Measurements from ENCODE around the gene COG5. TPM values are rescaled to one million over a fixed set of nuclear protein-coding genes. Genes with fewer than 3 reads are reported as not detected.
A peak's percentile ranks its signal among the peaks of the same experiment; 100 is the strongest.

The COG5 gene
- total RNA-seq, 2 experiments from 2014 or later = 52.0 to 62.8 TPM

DNA sequence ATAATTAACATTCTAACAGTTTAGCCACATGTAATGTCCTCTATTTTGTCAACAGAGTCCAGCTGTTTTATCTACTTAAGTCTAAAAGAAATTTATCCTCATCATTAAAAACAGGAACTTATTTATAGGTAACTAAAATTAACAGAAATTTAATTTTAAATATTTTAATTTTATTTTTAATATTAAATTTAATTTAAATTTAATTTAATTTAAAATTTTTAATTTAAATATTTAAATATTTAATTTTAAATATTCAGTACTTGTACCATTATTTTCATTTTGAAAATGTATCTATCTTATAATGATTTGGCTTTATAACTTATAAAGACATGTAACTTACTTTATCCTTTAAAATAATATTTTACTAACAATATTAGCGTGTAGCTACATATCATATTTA lies 94.9 kb downstream of the COG5 start:
- H3K36me3 Mint-ChIP-seq (ENCODE audit: low read depth) = no peaks in the 10 kb centered on the region
- no peak overlapping the region for H3K4me3 Mint-ChIP-seq
- H3K27me3 Mint-ChIP-seq (ENCODE audit: low read depth) = no peaks in the 10 kb centered on the region
- intact Hi-C loops (cut with micrococcal nuclease) = loop anchor here (10.0 kb wide), 1 partner anchor 264 kb away; no protein-coding TSS in a partner anchor
- no peaks in the 10 kb centered on the region for H3K9me3 Mint-ChIP-seq
- H3K4me1 Mint-ChIP-seq (ENCODE audit: low read depth) = no peaks in the 10 kb centered on the region
- CTCF ChIA-PET = no interaction called here
- no peak overlapping the region for H3K27ac Mint-ChIP-seq
- DNase-seq = no peak

DNA sequence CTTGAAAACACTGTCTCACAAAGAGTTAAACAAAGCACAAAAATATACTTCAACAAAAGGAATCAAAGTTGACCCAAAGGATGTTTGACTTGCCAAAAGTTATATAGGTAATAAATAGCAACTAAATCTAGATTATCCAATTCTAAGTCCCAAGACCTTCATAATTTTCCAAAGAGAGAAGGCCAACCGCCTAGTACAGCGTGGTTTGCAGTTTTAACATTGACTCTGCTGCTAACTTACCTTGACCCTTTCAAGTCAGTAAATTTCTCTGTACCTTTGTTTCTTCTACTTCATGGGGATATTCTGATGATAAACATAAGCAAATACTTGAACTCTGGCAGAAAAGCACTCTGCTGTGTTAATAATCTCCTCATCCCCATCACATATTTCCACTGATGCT lies 95.7 kb downstream of the COG5 start:
- no peak overlapping the region for H3K27ac Mint-ChIP-seq
- intact Hi-C loops (cut with micrococcal nuclease) = loop anchor here (10.0 kb wide), 1 partner anchor 263 kb away; no protein-coding TSS in a partner anchor
- CTCF ChIA-PET = no interaction called here

DNA sequence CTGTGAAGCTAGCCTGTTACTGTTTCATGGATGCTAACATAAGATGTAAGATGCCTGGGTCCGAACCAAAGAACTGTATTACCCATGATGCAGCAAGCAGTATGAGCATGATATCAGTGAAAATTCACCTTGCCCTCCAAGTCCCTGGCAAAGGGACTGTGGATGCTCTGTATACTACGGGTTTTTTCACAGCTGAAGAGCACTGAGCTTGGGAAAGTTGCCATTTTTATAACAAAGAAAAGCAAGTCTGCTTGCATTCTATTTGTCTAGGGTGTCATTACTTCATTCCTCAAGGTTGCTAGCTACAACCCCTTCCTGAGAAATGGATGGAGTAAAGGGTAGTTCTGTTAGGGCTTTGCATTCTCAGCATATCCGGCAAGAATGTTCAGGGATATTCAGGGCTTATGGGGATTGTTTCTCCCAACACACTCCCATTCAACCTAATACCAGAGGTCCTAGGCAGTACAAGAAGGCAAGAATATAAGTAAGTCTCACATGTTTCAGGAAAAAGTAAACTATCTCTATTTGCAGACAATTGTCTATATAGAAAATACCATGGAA lies 99.0 kb downstream of the COG5 start:
- no peaks in the 10 kb centered on the region for H3K4me1 Mint-ChIP-seq (ENCODE audit: low read depth)
- no peaks in the 10 kb centered on the region for H3K36me3 Mint-ChIP-seq (ENCODE audit: low read depth)
- no peaks in the 10 kb centered on the region for H3K27me3 Mint-ChIP-seq (ENCODE audit: low read depth)
- H3K9me3 Mint-ChIP-seq = no peaks in the 10 kb centered on the region
- DNase-seq = no peak
- CTCF ChIA-PET = interaction anchor here (0.6 to 2.1 kb wide), 7 partner anchors 15 to 278 kb away, joined by 3 to 10 read pairs (median 5); no protein-coding TSS in a partner anchor
- H3K4me3 Mint-ChIP-seq = no peak overlapping the region
- intact Hi-C loops (cut with micrococcal nuclease) = loop anchor here (10.0 kb wide), 1 partner anchor 260 kb away; no protein-coding TSS in a partner anchor
- no peak overlapping the region for H3K27ac Mint-ChIP-seq

More for the DNA sequence above, 95.7 kb downstream of the COG5 start:
- Mint-ChIP-seq H3K4me3 (no peak overlapping the region), H3K9me3 (no peaks in the 10 kb centered on the region), H3K36me3 (ENCODE audit: low read depth) (no peaks in the 10 kb centered on the region), H3K27me3 (ENCODE audit: low read depth) (no peaks in the 10 kb centered on the region), H3K4me1 (ENCODE audit: low read depth) (no peaks in the 10 kb centered on the region)
- no peak for DNase-seq

DNA sequence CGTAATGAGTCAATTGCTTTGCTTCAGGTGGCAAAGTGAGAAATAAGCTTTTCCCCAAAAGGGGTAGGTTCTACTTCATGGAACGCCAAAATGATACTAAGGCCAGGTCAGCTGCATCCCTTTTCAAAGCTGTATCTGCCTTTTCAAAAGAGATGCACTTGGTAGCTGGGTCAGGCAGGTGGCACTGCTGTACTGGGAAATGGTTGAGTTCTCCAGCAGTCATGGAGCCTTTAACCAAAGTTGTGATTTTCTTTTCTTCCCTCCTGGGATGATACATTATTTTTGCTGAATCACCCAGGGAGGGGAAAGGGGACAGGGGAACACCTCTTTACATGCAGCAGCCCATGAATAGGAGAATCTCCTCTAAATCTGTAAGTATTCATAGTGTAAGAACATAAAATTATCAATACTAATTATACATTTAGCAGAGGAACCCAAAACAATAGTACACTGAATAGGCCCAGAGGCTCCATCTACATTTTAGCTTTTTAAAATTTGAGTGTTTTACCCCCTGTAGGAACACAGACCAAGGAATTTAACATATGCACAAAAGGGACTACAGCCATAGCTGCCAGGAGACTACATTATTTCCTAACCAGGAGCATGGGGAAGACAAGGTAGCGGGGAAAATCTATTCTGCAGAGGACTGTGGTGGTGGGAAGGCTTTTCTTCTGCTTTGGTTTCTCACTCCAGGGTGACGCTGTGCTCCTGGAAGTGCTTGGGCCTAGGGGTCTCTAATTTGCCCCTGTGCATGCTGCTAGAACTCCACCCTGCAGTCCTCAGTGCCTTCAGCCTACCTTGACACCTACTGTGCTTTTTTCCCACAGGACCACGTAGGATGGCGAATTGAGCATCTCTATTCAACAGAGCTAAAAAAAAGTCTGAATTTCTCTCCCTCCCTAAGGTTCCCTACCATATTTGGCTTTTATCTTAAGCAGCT lies 100.3 kb downstream of the COG5 start:
- Mint-ChIP-seq H3K27me3 (ENCODE audit: low read depth) (no peaks in the 10 kb centered on the region), H3K27ac (no peak overlapping the region), H3K9me3 (no peaks in the 10 kb centered on the region), H3K36me3 (ENCODE audit: low read depth) (peaks cover 7% of the 10 kb centered on the region), H3K4me1 (ENCODE audit: low read depth) (no peaks in the 10 kb centered on the region), H3K4me3 (no peak overlapping the region)
- CTCF ChIA-PET = interaction anchor here (0.6 to 2.1 kb wide), 20 partner anchors 9 to 537 kb away, joined by 3 to 10 read pairs (median 3); partner anchors contain the start of gene DLD
- intact Hi-C loops (cut with micrococcal nuclease) = loop anchor here (1.0 to 10.0 kb wide), 6 partner anchors 198 to 416 kb away; no protein-coding TSS in a partner anchor
- DNase-seq = peak; percentile 64

DNA sequence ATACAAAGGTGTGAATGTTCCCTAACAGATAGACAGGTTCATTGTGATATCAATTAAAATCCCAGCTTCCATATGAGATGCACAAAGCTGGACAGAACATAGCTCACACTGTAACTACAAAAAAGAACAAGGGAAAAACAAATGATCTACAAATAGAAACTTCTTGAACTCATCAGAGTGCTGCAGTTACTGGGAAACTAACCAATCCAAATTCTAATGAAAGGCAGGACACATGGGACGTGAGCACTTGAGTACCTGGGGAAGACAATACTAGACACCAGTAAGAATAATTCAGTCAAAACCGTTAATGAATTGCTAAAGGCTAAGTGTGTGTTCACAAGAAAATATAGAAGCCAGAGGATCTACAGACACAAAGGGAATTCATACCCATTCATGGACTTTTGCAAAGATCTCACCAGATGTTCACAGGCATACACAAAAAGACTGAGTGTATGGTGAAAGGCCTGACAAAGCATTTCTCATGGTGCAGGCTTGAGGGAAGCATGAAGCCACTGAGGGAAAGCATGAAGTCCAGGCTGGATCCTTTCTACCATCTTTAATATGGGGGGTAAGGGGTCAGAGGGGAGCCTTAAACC lies 101.7 kb downstream of the COG5 start:
- peaks cover 6% of the 10 kb centered on the region for H3K9me3 Mint-ChIP-seq
- no peaks in the 10 kb centered on the region for H3K4me1 Mint-ChIP-seq (ENCODE audit: low read depth)
- no peak overlapping the region for H3K27ac Mint-ChIP-seq
- no peak for DNase-seq
- peaks cover 18% of the 10 kb centered on the region for H3K36me3 Mint-ChIP-seq (ENCODE audit: low read depth)
- H3K4me3 Mint-ChIP-seq = no peak overlapping the region
- intact Hi-C loops (cut with micrococcal nuclease) = loop anchor here (2.0 to 10.0 kb wide), 2 partner anchors 257 to 315 kb away; no protein-coding TSS in a partner anchor
- H3K27me3 Mint-ChIP-seq (ENCODE audit: low read depth) = no peaks in the 10 kb centered on the region
- CTCF ChIA-PET = no interaction called here

DNA sequence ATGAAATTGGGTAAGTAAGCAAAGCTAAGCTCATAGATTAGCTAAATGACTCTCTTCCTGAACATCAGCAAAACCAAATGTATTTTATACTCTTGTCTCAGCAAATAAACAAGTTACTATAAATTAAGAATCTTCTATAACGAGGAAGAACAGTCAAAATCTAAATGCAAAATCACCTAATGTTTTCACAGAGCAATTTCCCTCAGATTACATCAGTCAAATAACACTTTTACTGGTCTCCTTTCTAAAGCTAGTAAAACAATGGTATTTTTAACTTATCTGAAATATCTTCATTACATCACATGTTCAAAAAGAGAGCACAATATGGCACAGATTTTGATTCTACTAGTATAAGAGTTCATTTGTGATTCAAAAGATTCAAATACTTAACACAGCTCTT lies 110.3 kb downstream of the COG5 start:
- CTCF ChIA-PET = no interaction called here
- Mint-ChIP-seq H3K9me3 (peaks cover 6% of the 10 kb centered on the region), H3K27ac (no peak overlapping the region), H3K4me1 (ENCODE audit: low read depth) (peaks cover 2% of the 10 kb centered on the region), H3K27me3 (ENCODE audit: low read depth) (no peaks in the 10 kb centered on the region), H3K36me3 (ENCODE audit: low read depth) (peaks cover 18% of the 10 kb centered on the region), H3K4me3 (no peak overlapping the region)
- no peak for DNase-seq
- intact Hi-C loops (cut with micrococcal nuclease) = no loop called here

DNA sequence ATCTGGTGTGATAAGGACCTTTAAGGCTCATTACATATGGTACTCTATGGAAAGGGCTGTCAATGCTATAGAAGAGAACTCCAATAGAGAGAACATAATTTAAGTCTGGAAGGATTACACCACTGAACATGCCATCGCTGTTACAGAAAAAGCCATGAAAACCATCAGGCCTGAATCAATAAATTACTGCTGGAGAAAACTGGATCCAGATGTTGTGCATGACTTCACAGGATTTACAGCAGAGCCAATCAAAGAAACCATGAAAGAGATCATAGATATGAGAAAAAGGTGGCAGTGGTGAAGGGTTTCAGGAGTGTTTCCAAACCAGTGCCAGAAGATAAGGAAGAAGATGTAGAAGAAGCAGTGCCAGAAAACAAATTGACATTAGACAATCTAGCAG lies 112.8 kb downstream of the COG5 start:
- H3K4me3 Mint-ChIP-seq = no peak overlapping the region
- no peak for DNase-seq
- no peaks in the 10 kb centered on the region for H3K27me3 Mint-ChIP-seq (ENCODE audit: low read depth)
- no peak overlapping the region for H3K27ac Mint-ChIP-seq
- H3K4me1 Mint-ChIP-seq (ENCODE audit: low read depth) = peaks cover 11% of the 10 kb centered on the region
- CTCF ChIA-PET = no interaction called here
- H3K9me3 Mint-ChIP-seq = no peaks in the 10 kb centered on the region
- intact Hi-C loops (cut with micrococcal nuclease) = no loop called here
- H3K36me3 Mint-ChIP-seq (ENCODE audit: low read depth) = peaks cover 9% of the 10 kb centered on the region

DNA sequence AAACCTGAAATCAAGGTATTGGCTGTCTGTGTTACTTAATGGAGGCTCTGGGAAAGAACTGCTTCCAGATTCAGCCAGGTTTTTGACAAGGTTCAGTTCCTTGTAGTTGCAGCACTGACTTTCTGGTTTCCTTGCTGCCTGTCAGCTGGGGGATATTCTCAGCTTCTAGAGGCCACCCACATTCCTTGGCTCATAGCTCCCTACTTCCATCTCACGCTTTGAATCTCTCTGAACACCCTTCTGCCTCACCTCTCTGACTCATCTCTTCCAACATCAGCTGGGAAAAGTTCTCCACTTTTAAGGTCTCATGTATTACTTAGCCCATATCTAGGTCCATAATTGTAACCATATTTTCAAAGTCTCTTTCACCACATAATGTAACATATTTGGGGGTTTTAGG lies 116.7 kb downstream of the COG5 start:
- CTCF ChIA-PET = interaction anchor here (0.9 kb wide), 1 partner anchor 9 kb away, joined by 3 read pairs; no protein-coding TSS in a partner anchor
- Mint-ChIP-seq H3K36me3 (ENCODE audit: low read depth) (peaks cover 12% of the 10 kb centered on the region), H3K27me3 (ENCODE audit: low read depth) (no peaks in the 10 kb centered on the region), H3K4me1 (ENCODE audit: low read depth) (peaks cover 11% of the 10 kb centered on the region), H3K9me3 (peaks cover 2% of the 10 kb centered on the region), H3K4me3 (no peak overlapping the region), H3K27ac (no peak overlapping the region)
- DNase-seq = no peak
- intact Hi-C loops (cut with micrococcal nuclease) = no loop called here

DNA sequence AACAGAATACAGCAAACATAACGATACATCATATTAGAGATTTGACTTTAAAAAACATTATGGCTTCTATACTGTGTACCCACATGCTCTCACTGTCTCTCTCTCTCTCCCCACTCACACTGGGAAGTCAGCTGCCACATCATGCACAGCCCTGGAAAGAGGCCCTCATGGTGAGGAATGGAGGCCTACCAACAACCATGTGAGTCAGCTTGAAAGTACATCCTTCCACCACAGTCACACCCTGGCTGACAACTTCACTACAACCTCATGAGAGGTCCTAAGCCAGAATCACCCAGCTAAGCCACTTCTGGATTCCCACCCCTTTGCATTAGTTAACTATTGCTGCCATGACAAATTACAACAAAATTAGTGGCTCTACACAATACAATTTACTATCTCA lies 117.2 kb downstream of the COG5 start:
- Mint-ChIP-seq H3K36me3 (ENCODE audit: low read depth) (peaks cover 12% of the 10 kb centered on the region), H3K4me1 (ENCODE audit: low read depth) (peaks cover 11% of the 10 kb centered on the region), H3K9me3 (peaks cover 4% of the 10 kb centered on the region), H3K4me3 (no peak overlapping the region), H3K27ac (no peak overlapping the region), H3K27me3 (ENCODE audit: low read depth) (no peaks in the 10 kb centered on the region)
- CTCF ChIA-PET = interaction anchor here (1.4 kb wide), 1 partner anchor 10 kb away, joined by 4 read pairs; no protein-coding TSS in a partner anchor
- intact Hi-C loops (cut with micrococcal nuclease) = no loop called here
- DNase-seq = peak; percentile 34

DNA sequence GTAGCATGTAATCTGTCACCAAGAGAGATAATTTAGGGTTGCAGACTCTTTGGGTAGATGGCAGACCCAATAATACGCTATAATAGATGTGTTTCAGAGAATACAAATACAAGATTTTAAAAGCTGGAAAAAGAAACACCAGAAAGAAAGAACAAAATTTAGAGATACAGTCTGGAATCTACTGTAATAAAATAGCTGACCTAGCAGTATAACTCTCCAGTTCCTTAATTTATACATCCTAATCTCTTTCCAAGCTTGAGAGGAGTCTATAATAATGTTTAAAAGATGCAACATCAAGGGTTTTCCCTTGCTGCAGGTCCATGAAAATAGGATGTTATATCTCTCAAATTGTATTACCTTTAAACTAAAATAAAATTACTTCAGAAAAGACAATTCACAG lies 121.0 kb downstream of the COG5 start:
- Mint-ChIP-seq H3K9me3 (peaks cover 4% of the 10 kb centered on the region), H3K4me1 (ENCODE audit: low read depth) (peaks cover 9% of the 10 kb centered on the region), H3K27ac (no peak overlapping the region), H3K27me3 (ENCODE audit: low read depth) (no peaks in the 10 kb centered on the region), H3K36me3 (ENCODE audit: low read depth) (peaks cover 6% of the 10 kb centered on the region), H3K4me3 (no peak overlapping the region)
- CTCF ChIA-PET = no interaction called here
- intact Hi-C loops (cut with micrococcal nuclease) = no loop called here
- DNase-seq = no peak

DNA sequence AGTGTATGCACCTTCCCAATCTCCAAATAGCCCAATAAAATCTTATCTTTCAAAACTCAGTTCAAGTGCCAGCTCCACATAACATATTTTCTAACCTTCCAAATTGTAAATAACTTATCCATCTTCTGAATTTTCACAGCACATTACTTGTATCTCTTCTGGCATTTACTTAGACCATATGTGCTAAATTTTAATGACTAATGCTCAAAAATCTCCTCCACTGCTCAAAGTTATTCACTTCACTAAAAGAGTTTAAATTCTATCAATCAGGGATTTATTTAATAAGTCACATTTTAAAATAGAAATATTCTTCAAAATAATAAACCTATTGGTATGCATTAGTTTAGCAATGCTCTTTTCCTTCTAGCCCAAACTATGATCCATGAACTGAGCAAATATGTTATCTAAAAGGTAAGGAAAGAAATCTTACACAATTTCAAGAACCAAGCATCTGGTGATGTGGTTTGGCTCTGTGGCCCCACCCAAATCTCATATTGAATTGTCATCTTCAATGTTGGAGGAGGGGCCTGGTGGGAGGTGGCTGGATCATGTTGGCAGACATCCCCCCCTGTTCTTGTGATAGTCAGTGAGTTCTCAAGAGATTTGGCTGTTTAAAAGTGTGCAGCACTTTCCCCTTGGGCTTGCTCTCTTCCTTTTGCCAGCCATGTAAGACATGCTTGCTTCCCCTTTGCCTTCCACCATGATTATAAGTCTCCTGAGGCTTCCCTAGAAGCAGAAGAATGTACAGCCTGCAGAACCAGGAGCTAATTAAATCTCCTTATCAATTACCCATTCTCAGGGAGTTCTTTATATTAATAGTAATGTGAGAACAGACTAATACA lies 121.9 kb downstream of the COG5 start:
- Mint-ChIP-seq H3K27me3 (ENCODE audit: low read depth) (no peaks in the 10 kb centered on the region), H3K4me1 (ENCODE audit: low read depth) (peaks cover 5% of the 10 kb centered on the region), H3K36me3 (ENCODE audit: low read depth) (peaks cover 6% of the 10 kb centered on the region), H3K4me3 (no peak overlapping the region), H3K9me3 (peaks cover 4% of the 10 kb centered on the region), H3K27ac (no peak overlapping the region)
- CTCF ChIA-PET = no interaction called here
- no peak for DNase-seq
- intact Hi-C loops (cut with micrococcal nuclease) = no loop called here

DNA sequence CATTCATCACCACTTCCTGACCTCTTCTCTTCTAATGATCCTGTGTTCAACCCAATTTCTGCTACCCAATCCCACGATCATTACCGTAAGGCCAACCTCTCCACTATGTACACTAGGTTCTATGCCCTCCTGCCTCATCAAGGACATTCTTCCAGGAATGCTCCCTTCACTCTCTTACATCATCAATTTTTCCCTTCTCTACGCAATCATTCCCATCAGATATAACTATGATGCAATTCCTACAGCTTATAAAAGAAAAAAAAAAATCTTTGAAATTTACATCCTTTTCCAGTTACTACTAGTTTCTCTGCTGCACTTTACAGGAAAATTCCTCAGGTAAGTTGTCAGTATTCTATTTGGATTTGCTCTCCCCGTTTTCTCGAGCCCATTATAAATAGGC lies 124.7 kb downstream of the COG5 start:
- no peak for DNase-seq
- Mint-ChIP-seq H3K36me3 (ENCODE audit: low read depth) (peaks cover 19% of the 10 kb centered on the region), H3K27ac (no peak overlapping the region), H3K4me3 (no peak overlapping the region), H3K27me3 (ENCODE audit: low read depth) (no peaks in the 10 kb centered on the region), H3K4me1 (ENCODE audit: low read depth) (no peaks in the 10 kb centered on the region), H3K9me3 (peaks cover 5% of the 10 kb centered on the region)
- intact Hi-C loops (cut with micrococcal nuclease) = no loop called here
- CTCF ChIA-PET = no interaction called here

Data from activated naive CD4-positive, alpha-beta T cell treated with anti-CD3 and anti-CD28 coated beads for 36 hours (primary cell).